ENCODE data around the gene SMG5. TPM values are rescaled to one million over a fixed set of nuclear protein-coding genes. Genes with fewer than 3 reads are reported as not detected.

The SMG5 gene
- total RNA-seq, 4 donors from 2014 or later, result 52.3 to 96.1 (median 69.4) TPM

GRCh38 chr1:156211243-156211642, 71.4 kb downstream of the SMG5 start:
- Histone ChIP-seq H3K27ac (replicated peaks in 1 of 4) (no peak overlapping the region), H3K4me1 (peaks cover 17 to 36% (median 30%) of the 10 kb centered on the region in 4 donors), H3K9me3 (no peaks in the 10 kb centered on the region), H3K4me3 (no peak overlapping the region), H3K36me3 (peaks cover 11 to 65% (median 52%) of the 10 kb centered on the region in 4 donors), H3K27me3 (no peaks in the 10 kb centered on the region)
- TF ChIP-seq POLR2A (IDR thresholded peaks at IDR 0.05; ENCODE audit: low read depth) (no peak), EP300 (IDR thresholded peaks at IDR 0.05) (no peak), POLR2AphosphoS5 (IDR thresholded peaks at IDR 0.05) (no peak), CTCF (IDR thresholded peaks at IDR 0.05) (no peak)
- DNase-seq (ENCODE audit: extremely low spot score), result no peak
- intact Hi-C loops (cut with DNase I), result loop anchor here (5.0 kb wide), 1 partner anchor 114 kb away; no protein-coding TSS in a partner anchor
- 95% methylated on average over 3 of the region's 3 CpGs for WGBS

GRCh38 chr1:156204686-156205085, 77.9 kb downstream of the SMG5 start:
- DNase-seq (ENCODE audit: extremely low spot score), result no peak
- H3K4me1 ChIP-seq, result peaks cover 0 to 47% (median 16%) of the 10 kb centered on the region in 4 donors
- H3K36me3 ChIP-seq, result peaks cover 11 to 91% (median 63%) of the 10 kb centered on the region in 4 donors
- no peak overlapping the region for H3K27ac ChIP-seq (replicated peaks in 1 of 4)
- 93% methylated on average over 3 of the region's 3 CpGs for WGBS
- no peaks in the 10 kb centered on the region for H3K27me3 ChIP-seq
- no peaks in the 10 kb centered on the region for H3K9me3 ChIP-seq
- TF ChIP-seq POLR2AphosphoS5 (IDR thresholded peaks at IDR 0.05) (no peak), EP300 (IDR thresholded peaks at IDR 0.05) (no peak), CTCF (IDR thresholded peaks at IDR 0.05) (no peak), POLR2A (IDR thresholded peaks at IDR 0.05; ENCODE audit: low read depth) (no peak)
- intact Hi-C loops (cut with DNase I), result no loop called here
- no peak overlapping the region for H3K4me3 ChIP-seq

- Histone ChIP-seq H3K4me3 (no peak overlapping the region), H3K27me3 (no peaks in the 10 kb centered on the region), H3K9me3 (no peaks in the 10 kb centered on the region), H3K4me1 (peaks cover 0 to 49% (median 18%) of the 10 kb centered on the region in 4 donors), H3K27ac (replicated peaks in 1 of 4) (peak overlapping the region in 1 of 4 donors; percentile 33), H3K36me3 (peaks cover 11 to 86% (median 63%) of the 10 kb centered on the region in 4 donors)
- TF ChIP-seq EP300 (IDR thresholded peaks at IDR 0.05), result no peak
- no peak for TF ChIP-seq CTCF (IDR thresholded peaks at IDR 0.05)
- TF ChIP-seq POLR2A (IDR thresholded peaks at IDR 0.05; ENCODE audit: low read depth), result no peak
- no peak for TF ChIP-seq POLR2AphosphoS5 (IDR thresholded peaks at IDR 0.05)
- intact Hi-C loops (cut with DNase I), result no loop called here
- DNase-seq (ENCODE audit: extremely low spot score), result no peak
Observed at GRCh38 chr1:156203331-156203730, 79.3 kb downstream of the SMG5 start.

- TF ChIP-seq EP300 (IDR thresholded peaks at IDR 0.05), result no peak
- TF ChIP-seq POLR2AphosphoS5 (IDR thresholded peaks at IDR 0.05), result no peak
- no peak for TF ChIP-seq CTCF (IDR thresholded peaks at IDR 0.05)
- TF ChIP-seq POLR2A (IDR thresholded peaks at IDR 0.05; ENCODE audit: low read depth), result no peak
- DNase-seq (ENCODE audit: extremely low spot score), result no peak
- no peaks in the 10 kb centered on the region for H3K27me3 ChIP-seq
- H3K27ac ChIP-seq (replicated peaks in 1 of 4), result no peak overlapping the region
- no peak overlapping the region for H3K4me3 ChIP-seq
- peaks cover 12 to 68% (median 42%) of the 10 kb centered on the region in 4 donors for H3K36me3 ChIP-seq
- H3K4me1 ChIP-seq, result peaks cover 15 to 78% (median 36%) of the 10 kb centered on the region in 4 donors
- intact Hi-C loops (cut with DNase I), result no loop called here
- 100% methylated on average over 4 of the region's 8 CpGs for WGBS
- no peaks in the 10 kb centered on the region for H3K9me3 ChIP-seq
Observed at GRCh38 chr1:156200044-156200443, 82.6 kb downstream of the SMG5 start.

Other genes starting within 250 kb of the SMG5 start
- gene UBQLN4, start 229.0 kb downstream of the SMG5 start, total RNA-seq, result 10 to 100 TPM; 17.4 to 33.3 (median 26.0) TPM
- 100 to 1,000 TPM in 1 of 4 donors, 10 to 100 TPM in 3; 59.3 to 106 (median 75.5) TPM for gene LAMTOR2, start 228.0 kb downstream of the SMG5 start, total RNA-seq
- gene RAB25, start 221.7 kb downstream of the SMG5 start, total RNA-seq, result not detected
- gene MEX3A, start 200.4 kb downstream of the SMG5 start, total RNA-seq, result 1 to 10 TPM in 1 of 4 donors, under 1 TPM in 3; under 0.01 to 1.6 (median 0.66) TPM
- gene LMNA, start 168.1 kb downstream of the SMG5 start, total RNA-seq, result 100 to 1,000 TPM; 311 to 589 (median 380) TPM
- 1 to 10 TPM; 1.7 to 4.1 (median 2.6) TPM for gene SEMA4A, start 129.2 kb downstream of the SMG5 start, total RNA-seq
- 10 to 100 TPM in 3 of 4 donors, 1 to 10 TPM in 1; 8.3 to 18.2 (median 15.0) TPM for gene SLC25A44, start 88.7 kb downstream of the SMG5 start, total RNA-seq
- gene PMF1, start 69.8 kb downstream of the SMG5 start, total RNA-seq, result 10 to 100 TPM; 45.0 to 60.4 (median 50.2) TPM
- gene BGLAP, start 40.6 kb downstream of the SMG5 start, total RNA-seq, result 1 to 10 TPM in 1 of 4 donors, not detected in 3; 2.4 TPM
- gene PAQR6, start 34.8 kb downstream of the SMG5 start, total RNA-seq, result 1 to 10 TPM; 2.2 to 2.9 (median 2.7) TPM
- gene TMEM79, start 1.5 kb upstream of the SMG5 start, total RNA-seq, result 1 to 10 TPM in 3 of 4 donors, under 1 TPM in 1; 0.99 to 3.2 (median 1.9) TPM
- gene GLMP, start 12.9 kb upstream of the SMG5 start, total RNA-seq, result 10 to 100 TPM; 27.0 to 47.8 (median 37.5) TPM
- gene VHLL, start 16.5 kb upstream of the SMG5 start, total RNA-seq, result not detected
- gene CCT3, start 55.5 kb upstream of the SMG5 start, total RNA-seq, result 100 to 1,000 TPM; 172 to 241 (median 222) TPM
- gene TSACC, start 55.7 kb upstream of the SMG5 start, total RNA-seq, result not detected
- not detected for gene RHBG, start 86.4 kb upstream of the SMG5 start, total RNA-seq
- 100 to 1,000 TPM in 3 of 4 donors, 10 to 100 TPM in 1; 78.0 to 138 (median 115) TPM for gene MEF2D, start 217.9 kb upstream of the SMG5 start, total RNA-seq

All from esophagus muscularis mucosa (tissue), 4 donors.